SK-N-SH (cell line): ENCODE data around the gene MSL1. TPM values are rescaled to one million over a fixed set of nuclear protein-coding genes. Genes with fewer than 3 reads are reported as not detected.

ENCODE experiments used
- CTCF ChIA-PET: fragments of 300-600, 350-600 bp; formaldehyde crosslinking; extraction: SDS; loops from one replicate; lab custom pipeline; 2021; lab: Yijun Ruan, JAX
- POLR2A ChIA-PET: fragments of 350-600 bp; sonication (Branson Sonifier 250); formaldehyde crosslinking; extraction: SDS; loops from one replicate; lab custom pipeline; 2020; ENCODE audit warnings: antibody characterized with exemption, inconsistent platforms; lab: Yijun Ruan, JAX
- DNase-seq: peaks from one replicate; pipeline ENCODE4 v3.0.0; 2012
- H2AFZ ChIP-seq: fragments of 200-600 bp; sonication (generic); 2 replicates; pipeline ENCODE4 v1.8.1; 2016; ENCODE audit warnings: antibody characterized with exemption, mild to moderate bottlenecking, low read depth
- H3F3A ChIP-seq: fragments of 200-600 bp; sonication (generic); replicated peaks from 2 replicates; pipeline ENCODE3; 2016; ENCODE audit warnings: antibody characterized with exemption, mild to moderate bottlenecking; ENCODE audit not compliant: insufficient read depth
- H3K27ac ChIP-seq, 2 experiments: fragments of 200-500 bp in 1 of 2; fragments of 200-600 bp in 1 of 2; sonication (Bioruptor generic) in 1 of 2; sonication (generic), shearing (Covaris generic) in 1 of 2; 2 replicates each; pipeline versions ENCODE4 v1.5.1 to v1.6.1; 2014 to 2016; ENCODE audit warnings: low read depth in 2 of 2, inconsistent platforms in 1 of 2, low read length in 1 of 2, mild to moderate bottlenecking in 1 of 2, mixed read lengths in 1 of 2
- H3K27me3 ChIP-seq: fragments of 200-600 bp; sonication (generic), shearing (Covaris generic); 2 replicates; pipeline ENCODE4 v1.6.1; 2016; ENCODE audit warnings: mixed run types; ENCODE audit not compliant: insufficient read depth
- H3K36me3 ChIP-seq, 2 experiments: fragments of 200-500 bp in 1 of 2; fragments of 200-600 bp in 1 of 2; sonication (Bioruptor generic) in 1 of 2; sonication (generic) in 1 of 2; replicated peaks in 1 of 2; 2 replicates each; pipeline versions ENCODE3 to v1.5.1; 2014 to 2016; ENCODE audit warnings: low read length in 1 of 2, mild to moderate bottlenecking in 1 of 2; ENCODE audit not compliant: insufficient read depth in 2 of 2, control insufficient read depth in 1 of 2
- H3K4me1 ChIP-seq, 2 experiments: fragments of 200-500 bp in 1 of 2; fragments of 200-600 bp in 1 of 2; sonication (Bioruptor generic) in 1 of 2; sonication (generic), shearing (Covaris generic) in 1 of 2; 2 replicates each; pipeline versions ENCODE4 v1.5.1 to v1.6.1; 2014 to 2016; ENCODE audit warnings: low read depth in 1 of 2, low read length in 1 of 2, mixed run types in 1 of 2; ENCODE audit not compliant: insufficient read depth in 2 of 2, control insufficient read depth in 1 of 2
- H3K4me2 ChIP-seq: fragments of 200-600 bp; sonication (generic), shearing (Covaris generic); 2 replicates; pipeline ENCODE4 v1.6.1; 2017; ENCODE audit warnings: mixed run types
- H3K4me3 ChIP-seq, 2 experiments: fragments of 200-500 bp in 1 of 2; fragments of 200-600 bp in 1 of 2; sonication (Bioruptor generic) in 1 of 2; sonication (generic), shearing (Covaris generic) in 1 of 2; 2 replicates each; pipeline versions ENCODE4 v1.5.1 to v1.8.1; 2014 to 2016; ENCODE audit warnings: low read depth in 2 of 2, inconsistent platforms in 1 of 2, low read length in 1 of 2, mild to moderate bottlenecking in 1 of 2, mixed read lengths in 1 of 2, moderate library complexity in 1 of 2
- H3K79me2 ChIP-seq: fragments of 200-600 bp; sonication (generic); 2 replicates; pipeline ENCODE4 v1.8.1; 2017; ENCODE audit warnings: mild to moderate bottlenecking; ENCODE audit not compliant: insufficient read depth
- H3K9ac ChIP-seq: fragments of 200-600 bp; sonication (generic); 2 replicates; pipeline ENCODE4 v1.6.1; 2017; ENCODE audit warnings: mixed run types
- H3K9me2 ChIP-seq: fragments of 200-600 bp; sonication (generic); 2 replicates; pipeline ENCODE4 v1.6.1; 2017; ENCODE audit warnings: mixed run types
- H3K9me3 ChIP-seq: fragments of 200-600 bp; sonication (generic); 2 replicates; pipeline ENCODE4 v1.6.1; 2017; ENCODE audit warnings: mixed run types, mild to moderate bottlenecking, moderate library complexity
- H4K20me1 ChIP-seq: fragments of 200-600 bp; sonication (generic); 2 replicates; pipeline ENCODE4 v1.6.1; 2017; ENCODE audit warnings: mild to moderate bottlenecking, mixed run types; ENCODE audit not compliant: insufficient read depth
- CHD2 ChIP-seq: fragments of 150-350 bp; IDR thresholded peaks from 2 replicates; pipeline ENCODE4 v1.6.1; 2018; ENCODE audit warnings: low read length; ENCODE audit not compliant: partially characterized antibody
- CTCF ChIP-seq: fragments of 200-600 bp; sonication (generic); IDR thresholded peaks from 2 replicates; pipeline ENCODE4 v1.6.1; 2017; ENCODE audit warnings: antibody characterized with exemption, mild to moderate bottlenecking, moderate library complexity
- ELF1 ChIP-seq: IDR thresholded peaks from 2 replicates; pipeline ENCODE4 v1.4.0; 2012
- EP300 ChIP-seq, 2 experiments: IDR thresholded peaks; 2 replicates each; pipeline versions ENCODE4 v1.4.0 to v1.6.1; 2012; ENCODE audit warnings: borderline replicate concordance in 1 of 2, low read depth in 1 of 2, low read length in 1 of 2
- EZH2phosphoT487 ChIP-seq: fragments of 200-600 bp; sonication (generic); IDR thresholded peaks from 2 replicates; pipeline ENCODE4 v1.6.1; 2017; ENCODE audit warnings: low read depth, mixed run types, mild to moderate bottlenecking, antibody characterized with exemption, moderate library complexity, borderline replicate concordance
- MEF2A ChIP-seq: IDR thresholded peaks from 2 replicates; pipeline ENCODE4 v1.4.0; 2012; ENCODE audit warnings: low read depth, borderline replicate concordance
- MXI1 ChIP-seq: IDR thresholded peaks from 2 replicates; pipeline ENCODE4 v1.6.1; 2012; ENCODE audit warnings: mild to moderate bottlenecking, low read depth, low read length, improper control_type of control experiment
- NFIC ChIP-seq: IDR thresholded peaks from 2 replicates; pipeline ENCODE4 v1.4.0; 2012; ENCODE audit warnings: borderline replicate concordance
- POLR2AphosphoS5 ChIP-seq: IDR thresholded peaks from 2 replicates; pipeline ENCODE4 v1.6.1; 2012; ENCODE audit warnings: low read depth, low read length
- RCOR1 ChIP-seq: fragments of 150-350 bp; IDR thresholded peaks from 2 replicates; pipeline ENCODE4 v1.6.1; 2017; ENCODE audit warnings: antibody characterized with exemption, low read length
- RFX5 ChIP-seq: IDR thresholded peaks from 2 replicates; pipeline ENCODE4 v1.6.1; 2012; ENCODE audit warnings: mild to moderate bottlenecking, improper control_type of control experiment, low read length
- SIN3A ChIP-seq: IDR thresholded peaks from 2 replicates; pipeline ENCODE4 v1.6.1; 2012; ENCODE audit warnings: low read depth, mild to moderate bottlenecking, low read length, moderate library complexity, borderline replicate concordance
- TCF12 ChIP-seq: IDR thresholded peaks from 2 replicates; pipeline ENCODE4 v1.4.0; 2012
- TEAD4 ChIP-seq: IDR thresholded peaks from 2 replicates; pipeline ENCODE4 v1.4.0; 2012; ENCODE audit warnings: mild to moderate bottlenecking, borderline replicate concordance; ENCODE audit not compliant: insufficient read depth
- YY1 ChIP-seq: IDR thresholded peaks from 2 replicates; pipeline ENCODE4 v1.4.0; 2012; ENCODE audit warnings: low read depth, mild to moderate bottlenecking
- ZBTB33 ChIP-seq: IDR thresholded peaks from 2 replicates; pipeline ENCODE4 v1.4.0; 2012; ENCODE audit warnings: low read depth, borderline replicate concordance
- WGBS: methylation state at CpG from one replicate; pipeline ENCODE4 v1.1.6; 2017; ENCODE audit warnings: low lambda C conversion rate; 5-methylcytosine and 5-hydroxymethylcytosine counted together
- polyA plus RNA-seq, 3 experiments: library from polyadenylated mRNA; depleted of rRNA; stranded (reverse); fragments of >200 nt; gene quantifications; 2 replicates each; pipeline ENCODE4 v1.2.3, GENCODE V29; 2012
- TF ChIP-seq, protein P1 (sequence below): IDR thresholded peaks from 2 replicates; pipeline ENCODE4; 2012
- TF ChIP-seq, protein P2 (sequence below): IDR thresholded peaks from 2 replicates; pipeline ENCODE4 v1.6.1; 2012; ENCODE audit warnings: mild to moderate bottlenecking, low read depth, low read length, moderate library complexity
- TF ChIP-seq, protein P3 (sequence below): IDR thresholded peaks from 2 replicates; pipeline ENCODE4 v1.4.0; 2012; ENCODE audit warnings: low read depth, borderline replicate concordance

The MSL1 gene
- polyA plus RNA-seq, 1 of the 3 experiments (the other 2 are of a cell fraction) = 30.2 TPM

- Histone ChIP-seq H3K36me3 (peaks cover 50 to 67% of the 10 kb centered on the region in 2 experiments), H3K27ac (no peak overlapping the region), H3K27me3 (no peaks in the 10 kb centered on the region), H4K20me1 (no peaks in the 10 kb centered on the region), H3K9me2 (no peaks in the 10 kb centered on the region), H3K4me2 (no peak overlapping the region), H2AFZ (no peak overlapping the region), H3K4me3 (no peak overlapping the region), H3K4me1 (peaks cover 3 to 5% of the 10 kb centered on the region in 2 experiments; a peak in 2 of 4 replicates), H3K9ac (no peak overlapping the region), H3K79me2 (no peaks in the 10 kb centered on the region), H3K9me3 (no peaks in the 10 kb centered on the region), H3F3A (peaks cover 30% of the 10 kb centered on the region)
- ChIA-PET POLR2A (no interaction called here), CTCF (interaction anchor here (0.6 kb wide), 1 partner anchor 23 kb away, joined by 3 read pairs; no protein-coding TSS in a partner anchor)
- 69% methylated on average over 1 of the region's 1 CpG for WGBS
- TF ChIP-seq TCF12 (no peak), RFX5 (no peak), NFIC (no peak), CHD2 (no peak), YY1 (no peak), RCOR1 (no peak), CTCF (no peak), MEF2A (no peak), MXI1 (no peak), EZH2phosphoT487 (no peak), TEAD4 (no peak), POLR2AphosphoS5 (no peak), ELF1 (no peak), SIN3A (no peak), EP300 (IDR thresholded peaks at IDR 0.05; ENCODE audit: borderline replicate concordance in 1 of 2, low read depth in 1 of 2, low read length in 1 of 2) (no peak), ZBTB33 (no peak)
- TF ChIP-seq, protein P1, sequence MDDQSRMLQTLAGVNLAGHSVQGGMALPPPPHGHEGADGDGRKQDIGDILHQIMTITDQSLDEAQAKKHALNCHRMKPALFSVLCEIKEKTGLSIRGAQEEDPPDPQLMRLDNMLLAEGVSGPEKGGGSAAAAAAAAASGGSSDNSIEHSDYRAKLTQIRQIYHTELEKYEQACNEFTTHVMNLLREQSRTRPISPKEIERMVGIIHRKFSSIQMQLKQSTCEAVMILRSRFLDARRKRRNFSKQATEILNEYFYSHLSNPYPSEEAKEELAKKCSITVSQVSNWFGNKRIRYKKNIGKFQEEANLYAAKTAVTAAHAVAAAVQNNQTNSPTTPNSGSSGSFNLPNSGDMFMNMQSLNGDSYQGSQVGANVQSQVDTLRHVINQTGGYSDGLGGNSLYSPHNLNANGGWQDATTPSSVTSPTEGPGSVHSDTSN = no peak
- TF ChIP-seq, protein P2, sequence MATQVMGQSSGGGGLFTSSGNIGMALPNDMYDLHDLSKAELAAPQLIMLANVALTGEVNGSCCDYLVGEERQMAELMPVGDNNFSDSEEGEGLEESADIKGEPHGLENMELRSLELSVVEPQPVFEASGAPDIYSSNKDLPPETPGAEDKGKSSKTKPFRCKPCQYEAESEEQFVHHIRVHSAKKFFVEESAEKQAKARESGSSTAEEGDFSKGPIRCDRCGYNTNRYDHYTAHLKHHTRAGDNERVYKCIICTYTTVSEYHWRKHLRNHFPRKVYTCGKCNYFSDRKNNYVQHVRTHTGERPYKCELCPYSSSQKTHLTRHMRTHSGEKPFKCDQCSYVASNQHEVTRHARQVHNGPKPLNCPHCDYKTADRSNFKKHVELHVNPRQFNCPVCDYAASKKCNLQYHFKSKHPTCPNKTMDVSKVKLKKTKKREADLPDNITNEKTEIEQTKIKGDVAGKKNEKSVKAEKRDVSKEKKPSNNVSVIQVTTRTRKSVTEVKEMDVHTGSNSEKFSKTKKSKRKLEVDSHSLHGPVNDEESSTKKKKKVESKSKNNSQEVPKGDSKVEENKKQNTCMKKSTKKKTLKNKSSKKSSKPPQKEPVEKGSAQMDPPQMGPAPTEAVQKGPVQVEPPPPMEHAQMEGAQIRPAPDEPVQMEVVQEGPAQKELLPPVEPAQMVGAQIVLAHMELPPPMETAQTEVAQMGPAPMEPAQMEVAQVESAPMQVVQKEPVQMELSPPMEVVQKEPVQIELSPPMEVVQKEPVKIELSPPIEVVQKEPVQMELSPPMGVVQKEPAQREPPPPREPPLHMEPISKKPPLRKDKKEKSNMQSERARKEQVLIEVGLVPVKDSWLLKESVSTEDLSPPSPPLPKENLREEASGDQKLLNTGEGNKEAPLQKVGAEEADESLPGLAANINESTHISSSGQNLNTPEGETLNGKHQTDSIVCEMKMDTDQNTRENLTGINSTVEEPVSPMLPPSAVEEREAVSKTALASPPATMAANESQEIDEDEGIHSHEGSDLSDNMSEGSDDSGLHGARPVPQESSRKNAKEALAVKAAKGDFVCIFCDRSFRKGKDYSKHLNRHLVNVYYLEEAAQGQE = no peak
- TF ChIP-seq, protein P3, sequence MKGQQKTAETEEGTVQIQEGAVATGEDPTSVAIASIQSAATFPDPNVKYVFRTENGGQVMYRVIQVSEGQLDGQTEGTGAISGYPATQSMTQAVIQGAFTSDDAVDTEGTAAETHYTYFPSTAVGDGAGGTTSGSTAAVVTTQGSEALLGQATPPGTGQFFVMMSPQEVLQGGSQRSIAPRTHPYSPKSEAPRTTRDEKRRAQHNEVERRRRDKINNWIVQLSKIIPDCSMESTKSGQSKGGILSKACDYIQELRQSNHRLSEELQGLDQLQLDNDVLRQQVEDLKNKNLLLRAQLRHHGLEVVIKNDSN = no peak
- no peak for DNase-seq
Measured at GRCh38 chr17:40171750-40172149, 50.0 kb downstream of the MSL1 start.
